ENCODE measurements around the gene ABCB11. TPM values are rescaled to one million over a fixed set of nuclear protein-coding genes. Genes with fewer than 3 reads are reported as not detected.

ABCB11 gene
- total and polyA plus RNA-seq, 8 donors: 0.18 to 0.58 TPM; not detected in 6

- TF ChIP-seq POLR2A (IDR thresholded peaks at IDR 0.05) (no peak), POLR2AphosphoS5 (IDR thresholded peaks at IDR 0.05) (no peak), CTCF (IDR thresholded peaks at IDR 0.05) (no peak), EP300 (IDR thresholded peaks at IDR 0.05) (no peak)
Observed at GRCh38 chr2:169073211-169073962, 42.3 kb upstream of the ABCB11 start.

GRCh38 chr2:169072163-169072925, 41.2 kb upstream of the ABCB11 start:
- TF ChIP-seq POLR2AphosphoS5 (IDR thresholded peaks at IDR 0.05): no peak
- no peak for TF ChIP-seq CTCF (IDR thresholded peaks at IDR 0.05)
- no peak for TF ChIP-seq EP300 (IDR thresholded peaks at IDR 0.05)
- no peak for TF ChIP-seq POLR2A (IDR thresholded peaks at IDR 0.05)
- Histone ChIP-seq H3K4me1 (peaks cover 0 to 5% (median 0%) of the 10 kb centered on the region in 4 donors), H3K27ac (peak overlapping the region in 1 of 5 donors; percentile 49)

More at GRCh38 chr2:169073211-169073962, 42.3 kb upstream of the ABCB11 start:
- DNase-seq: no peak
- H3K9me3 ChIP-seq: no peaks in the 10 kb centered on the region
- no peak overlapping the region for H3K4me3 ChIP-seq
- peaks cover 0 to 4% (median 0%) of the 10 kb centered on the region in 4 donors for H3K4me1 ChIP-seq
- no peaks in the 10 kb centered on the region for H3K36me3 ChIP-seq
- intact Hi-C loops (cut with DNase I; ENCODE audit: low total_unique reads): no loop called here
- 73 to 85% (median 81%) methylated on average over 3 of the region's 3 CpGs for WGBS, 5 donors
- peak overlapping the region in 1 of 5 donors; percentile 49 for H3K27ac ChIP-seq
- no peaks in the 10 kb centered on the region for H3K27me3 ChIP-seq

GRCh38 chr2:169071455-169071854, 40.3 kb upstream of the ABCB11 start:
- H3K4me3 ChIP-seq: no peak overlapping the region
- H3K27ac ChIP-seq: peak overlapping the region in 1 of 5 donors; percentile 49
- H3K36me3 ChIP-seq: no peaks in the 10 kb centered on the region
- DNase-seq: no peak
- no peaks in the 10 kb centered on the region for H3K27me3 ChIP-seq
- no peaks in the 10 kb centered on the region for H3K9me3 ChIP-seq
- WGBS, 5 donors: 73 to 90% (median 86%) methylated on average over 5 of the region's 5 CpGs
- intact Hi-C loops (cut with DNase I; ENCODE audit: low total_unique reads): no loop called here
- TF ChIP-seq POLR2AphosphoS5 (IDR thresholded peaks at IDR 0.05) (no peak), CTCF (IDR thresholded peaks at IDR 0.05) (no peak), EP300 (IDR thresholded peaks at IDR 0.05) (no peak), POLR2A (IDR thresholded peaks at IDR 0.05) (no peak)
- peaks cover 0 to 11% (median 0%) of the 10 kb centered on the region in 4 donors for H3K4me1 ChIP-seq

More at GRCh38 chr2:169072163-169072925, 41.2 kb upstream of the ABCB11 start:
- Histone ChIP-seq H3K4me3 (no peak overlapping the region), H3K27me3 (no peaks in the 10 kb centered on the region), H3K9me3 (no peaks in the 10 kb centered on the region), H3K36me3 (no peaks in the 10 kb centered on the region)
- WGBS, 5 donors: 65 to 76% (median 71%) methylated on average over 4 of the region's 4 CpGs
- intact Hi-C loops (cut with DNase I; ENCODE audit: low total_unique reads): no loop called here
- no peak for DNase-seq

GRCh38 chr2:169069833-169070232, 38.7 kb upstream of the ABCB11 start:
- Histone ChIP-seq H3K4me1 (peaks cover 0 to 17% (median 0%) of the 10 kb centered on the region in 4 donors), H3K9me3 (no peaks in the 10 kb centered on the region), H3K27ac (peak overlapping the region in 1 of 5 donors; percentile 5), H3K36me3 (no peaks in the 10 kb centered on the region), H3K27me3 (no peaks in the 10 kb centered on the region), H3K4me3 (peak overlapping the region in 1 of 4 donors; percentile 20)
- intact Hi-C loops (cut with DNase I; ENCODE audit: low total_unique reads): no loop called here
- WGBS, 5 donors: 89 to 97% (median 91%) methylated on average over 2 of the region's 2 CpGs
- no peak for TF ChIP-seq EP300 (IDR thresholded peaks at IDR 0.05)
- no peak for TF ChIP-seq POLR2AphosphoS5 (IDR thresholded peaks at IDR 0.05)
- no peak for TF ChIP-seq CTCF (IDR thresholded peaks at IDR 0.05)
- TF ChIP-seq POLR2A (IDR thresholded peaks at IDR 0.05): no peak
- DNase-seq: no peak

Data from stomach (tissue), 9 donors.